Osteocyte (in vitro differentiated cells): ENCODE data around the gene RBMY1B. TPM values are rescaled to one million over a fixed set of nuclear protein-coding genes. Genes with fewer than 3 reads are reported as not detected.
"Not testable (repeated sequence)": the region's sequence is repeated elsewhere in the genome, so short reads cannot be mapped to it uniquely, and the experiment has no call there.

ENCODE experiments used
- DNase-seq: peaks from one replicate; pipeline ENCODE4 v3.0.0; 2021; ENCODE audit warnings: mixed read lengths; ENCODE audit not compliant: unreplicated experiment; ENCODE audit errors: extremely low spot score
- H3K27ac Mint-ChIP-seq: one replicate; pipeline ENCODE4 v1.8.0; 2021; ENCODE audit warnings: mild to moderate bottlenecking, mixed read lengths; ENCODE audit not compliant: unreplicated experiment
- H3K27me3 Mint-ChIP-seq: one replicate; pipeline ENCODE4 v1.8.0; 2021; ENCODE audit warnings: mixed read lengths; ENCODE audit not compliant: unreplicated experiment
- H3K36me3 Mint-ChIP-seq: one replicate; pipeline ENCODE4 v1.8.0; 2021; ENCODE audit warnings: mixed read lengths; ENCODE audit not compliant: unreplicated experiment
- H3K4me1 Mint-ChIP-seq: one replicate; pipeline ENCODE4 v1.8.0; 2021; ENCODE audit warnings: mixed read lengths; ENCODE audit not compliant: unreplicated experiment
- H3K4me3 Mint-ChIP-seq: one replicate; pipeline ENCODE4 v1.8.0; 2021; ENCODE audit warnings: mild to moderate bottlenecking, moderate library complexity, mixed read lengths; ENCODE audit not compliant: unreplicated experiment
- H3K9me3 Mint-ChIP-seq: one replicate; pipeline ENCODE4 v1.8.0; 2021; ENCODE audit warnings: mixed read lengths; ENCODE audit not compliant: unreplicated experiment
- CTCF ChIP-seq: fragments of 200-600 bp; sonication (generic); IDR thresholded peaks from 2 replicates; pipeline ENCODE4 v1.5.0; 2021; ENCODE audit warnings: antibody characterized with exemption, mild to moderate bottlenecking, moderate library complexity
- long read RNA-seq: library from polyadenylated mRNA; unstranded; transcript quantifications from one replicate; pipeline ENCODE4 v2.0.0, GENCODE V29; 2021
- total RNA-seq: library from RNA; stranded (reverse); gene quantifications from 2 replicates; pipeline ENCODE4 v1.2.1, GENCODE V29; 2021

Gene RBMY1B
- total RNA-seq: not detected in 2 replicates
- long read RNA-seq: 0 reads

- not testable (repeated sequence) for H3K36me3 Mint-ChIP-seq, H3K9me3 Mint-ChIP-seq, DNase-seq, H3K27me3 Mint-ChIP-seq, H3K4me3 Mint-ChIP-seq, H3K4me1 Mint-ChIP-seq, H3K27ac Mint-ChIP-seq
These were observed at the start of gene RBMY1B for GRCh38 chrY:21511038-21511437. RBMY1B (plus strand) TSS chrY:21511338; CDS start chrY:21513351, 2,013 bp downstream.

- DNase-seq, H3K36me3 Mint-ChIP-seq, H3K4me1 Mint-ChIP-seq, H3K27ac Mint-ChIP-seq, H3K9me3 Mint-ChIP-seq, H3K27me3 Mint-ChIP-seq, H3K4me3 Mint-ChIP-seq: not testable (repeated sequence)
These were observed 48.2 kb upstream of the RBMY1B start for GRCh38 chrY:21462915-21463314.

- TF ChIP-seq CTCF: no peak
- H3K4me1 Mint-ChIP-seq: no peaks in the 10 kb centered on the region
- H3K4me3 Mint-ChIP-seq: no peak overlapping the region
- no peak overlapping the region for H3K27ac Mint-ChIP-seq
- DNase-seq: no peak
- H3K9me3 Mint-ChIP-seq: no peaks in the 10 kb centered on the region
- H3K36me3 Mint-ChIP-seq: no peaks in the 10 kb centered on the region
- no peaks in the 10 kb centered on the region for H3K27me3 Mint-ChIP-seq
These were observed 28.2 kb upstream of the RBMY1B start for GRCh38 chrY:21482967-21483366.

- H3K9me3 Mint-ChIP-seq, DNase-seq, H3K4me1 Mint-ChIP-seq, H3K36me3 Mint-ChIP-seq, H3K27ac Mint-ChIP-seq, H3K27me3 Mint-ChIP-seq, H3K4me3 Mint-ChIP-seq: not testable (repeated sequence)
These were observed 23.4 kb downstream of the RBMY1B start, which contains the start of gene RBMY1A1 for GRCh38 chrY:21534579-21534978. RBMY1A1 (plus strand) TSS chrY:21534879; CDS start chrY:21536892, 2,013 bp downstream.

- not testable (repeated sequence) for H3K27ac Mint-ChIP-seq, H3K4me3 Mint-ChIP-seq, H3K4me1 Mint-ChIP-seq, H3K27me3 Mint-ChIP-seq, H3K36me3 Mint-ChIP-seq, DNase-seq, H3K9me3 Mint-ChIP-seq
These were observed 48.3 kb downstream of the RBMY1B start for GRCh38 chrY:21559316-21559984.

Other genes starting within 250 kb of the RBMY1B start
- gene RBMY1A1, start 23.5 kb downstream of the RBMY1B start, total RNA-seq: not detected in 2 replicates